ENCODE results near the gene PRPF8.

PRPF8 gene

GRCh38 chr17:1643999-1644492 is 40.6 kb downstream of the PRPF8 start:
- no peak for DNase-seq

GRCh38 chr17:1643293-1643998 is 41.2 kb downstream of the PRPF8 start:
- peak; percentile 27 for DNase-seq

- DNase-seq, result no peak
Observed at GRCh38 chr17:1641065-1641403, 43.6 kb downstream of the PRPF8 start.

GRCh38 chr17:1640329-1641064 is 44.2 kb downstream of the PRPF8 start:
- no peak for DNase-seq

- no peak for DNase-seq
Observed at GRCh38 chr17:1639549-1640180, 45.0 kb downstream of the PRPF8 start.

- DNase-seq, result no peak
Observed at GRCh38 chr17:1638624-1639300, 45.9 kb downstream of the PRPF8 start.

- DNase-seq, result no peak
Observed at GRCh38 chr17:1638171-1638590, 46.5 kb downstream of the PRPF8 start.

- DNase-seq, result no peak
Observed at GRCh38 chr17:1636732-1637285, 47.9 kb downstream of the PRPF8 start.

- no peak for DNase-seq
Observed at GRCh38 chr17:1635675-1636465, 48.8 kb downstream of the PRPF8 start.

- no peak for DNase-seq
Observed at GRCh38 chr17:1634841-1635650, 49.6 kb downstream of the PRPF8 start.

- no peak for DNase-seq
Observed at GRCh38 chr17:1630662-1631061, 54.0 kb downstream of the PRPF8 start.

- peak; percentile 85 for DNase-seq
Observed at GRCh38 chr17:1629504-1630310, 55.0 kb downstream of the PRPF8 start.

GRCh38 chr17:1628856-1629503 is 55.7 kb downstream of the PRPF8 start:
- DNase-seq, result peak; percentile 94

GRCh38 chr17:1627982-1628855 is 56.4 kb downstream of the PRPF8 start, which contains the start of gene SLC43A2:
TSS of gene SLC43A2 (minus strand) at chr17:1628834. CDS start at chr17:1627874, 960 bp downstream.
- DNase-seq, result peak; percentile 83

GRCh38 chr17:1627182-1627981 is 57.3 kb downstream of the PRPF8 start:
- no peak for DNase-seq

GRCh38 chr17:1626333-1626732 is 58.3 kb downstream of the PRPF8 start:
- no peak for DNase-seq

- DNase-seq, result no peak
Observed at GRCh38 chr17:1625581-1625980, 59.1 kb downstream of the PRPF8 start.

- no peak for DNase-seq
Observed at GRCh38 chr17:1625053-1625452, 59.6 kb downstream of the PRPF8 start.
